Stimulated activated CD4-positive, alpha-beta T cell treated with anti-CD3 and anti-CD28 coated beads, Interleukin-4, amount 100 ng/mL, for 4 hours (primary cell): ENCODE measurements around the gene RXFP1.

Source experiments
- DNase-seq, 2 experiments: peaks; one replicate each; pipeline ENCODE4 v3.0.0-alpha.2; 2020

The RXFP1 gene

DNA sequence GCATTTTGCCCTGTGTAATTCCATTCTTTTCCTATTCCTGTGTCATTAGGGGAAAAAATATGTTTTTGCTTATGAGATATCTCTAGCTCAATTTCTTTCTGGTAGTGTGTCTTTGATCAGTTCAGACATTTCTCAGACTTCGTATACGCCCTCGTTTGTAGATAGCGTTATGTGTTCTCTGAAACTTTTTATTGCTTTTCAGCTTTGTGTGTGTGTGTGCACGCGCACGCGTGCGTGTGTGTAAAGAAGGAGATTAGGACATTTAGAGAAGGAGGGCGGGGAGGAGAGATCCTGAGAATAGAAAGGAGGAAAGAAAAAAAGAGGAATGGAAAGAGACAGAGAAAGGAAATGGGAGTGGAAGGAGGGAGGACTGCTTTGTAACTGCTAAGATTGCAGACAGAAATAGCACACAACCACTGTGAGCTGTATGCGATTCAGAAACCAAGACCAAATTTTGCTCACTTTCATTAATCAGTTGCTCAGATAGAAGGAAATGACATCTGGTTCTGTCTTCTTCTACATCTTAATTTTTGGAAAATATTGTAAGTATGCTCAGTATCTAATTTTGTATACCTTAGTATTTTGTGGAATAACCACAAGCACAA, at the start of gene RXFP1:
Gene RXFP1 (plus strand): TSS at position 399 of the 605 bp plus-strand sequence. CDS start 95 bp downstream, at position 494.
- DNase-seq = no peak

DNA sequence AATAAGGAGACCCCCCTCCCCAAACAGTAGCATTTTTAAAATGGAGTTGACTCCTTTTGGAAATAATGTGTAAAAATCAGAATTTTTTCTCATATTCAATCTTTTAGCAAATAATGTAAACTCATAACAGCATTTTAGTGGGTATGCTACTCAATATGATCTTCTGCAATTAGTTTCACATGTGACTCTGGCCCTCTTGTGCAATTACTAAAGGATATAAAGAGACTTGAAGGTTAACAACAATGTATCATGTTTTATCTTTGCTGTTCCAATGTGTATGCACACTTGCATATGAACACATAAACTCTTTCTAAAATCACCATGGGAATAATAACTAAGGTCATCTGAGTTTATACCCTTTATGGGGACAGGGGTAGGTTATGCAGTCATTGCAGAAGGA, 39.9 kb upstream of the RXFP1 start:
- no peak for DNase-seq

DNA sequence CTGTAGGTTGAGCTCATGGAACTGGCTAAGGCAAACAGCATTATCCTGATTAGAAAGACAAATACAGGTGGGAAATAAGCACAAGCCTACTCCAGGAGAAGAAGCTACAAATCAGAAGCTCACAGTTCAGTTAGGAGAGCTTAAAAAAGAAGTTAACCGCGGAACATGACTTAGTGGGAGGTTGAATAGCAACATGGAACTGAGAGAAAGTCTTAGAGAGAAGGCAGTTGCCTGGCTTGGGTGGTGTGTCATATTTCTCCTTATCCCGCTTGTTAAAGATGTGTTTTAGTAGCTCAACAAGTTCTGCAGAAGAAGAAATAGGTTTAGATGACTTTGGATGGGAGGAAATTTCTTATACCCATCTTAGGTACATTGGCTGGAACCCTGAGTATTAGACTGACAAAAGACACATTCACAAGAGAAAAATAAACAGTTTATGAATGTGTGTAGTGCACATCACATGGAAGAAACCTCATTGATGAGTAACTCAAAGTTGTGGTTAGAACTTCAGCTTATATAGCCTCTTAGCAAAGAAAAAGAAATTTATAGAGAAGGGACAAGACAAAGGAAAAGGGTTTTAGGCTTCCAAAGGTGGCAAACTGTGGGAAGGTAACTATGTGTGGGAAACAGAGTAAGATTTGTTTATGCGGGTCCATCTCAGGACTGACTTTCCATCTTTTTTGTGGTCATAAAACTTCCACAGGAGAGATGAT, 37.4 kb upstream of the RXFP1 start:
- no peak for DNase-seq

DNA sequence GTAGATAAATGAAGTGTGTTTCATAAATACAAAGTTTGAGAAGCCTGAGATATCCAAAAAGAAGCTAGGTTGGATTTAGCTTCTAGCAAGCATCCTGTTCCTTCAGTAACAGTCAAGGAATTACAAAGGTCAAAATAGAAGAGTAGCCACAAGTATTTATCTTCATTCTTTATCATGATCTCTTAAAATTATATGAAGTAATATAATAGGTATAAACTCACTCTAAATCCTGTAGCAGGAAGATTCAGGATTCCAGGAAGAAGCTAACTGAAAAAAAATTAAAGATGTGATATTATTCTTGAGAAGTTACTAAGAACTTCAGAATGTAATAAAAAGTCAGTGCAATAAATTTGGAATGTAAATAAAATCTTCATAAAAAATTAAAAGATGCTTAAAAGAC, 31.1 kb upstream of the RXFP1 start:
- DNase-seq = no peak

DNA sequence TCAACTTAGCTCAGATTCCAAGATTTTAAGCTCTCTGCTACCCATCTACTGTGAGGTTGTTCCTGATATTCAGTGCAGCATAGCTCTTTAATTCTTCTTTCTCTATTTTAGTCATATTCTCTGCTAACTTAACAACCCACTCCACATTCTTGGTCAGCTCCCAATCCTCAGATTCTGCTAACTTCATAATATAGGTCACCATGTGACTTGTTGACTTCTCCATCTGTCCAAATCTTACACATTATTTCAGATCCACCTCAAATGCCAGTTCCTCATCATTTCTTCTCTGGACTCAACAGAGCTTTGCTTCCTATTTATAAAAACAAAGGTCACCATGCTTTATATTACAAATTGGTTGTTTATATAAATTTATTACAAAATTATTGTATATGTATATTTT, 29.3 kb upstream of the RXFP1 start:
- no peak for DNase-seq

DNA sequence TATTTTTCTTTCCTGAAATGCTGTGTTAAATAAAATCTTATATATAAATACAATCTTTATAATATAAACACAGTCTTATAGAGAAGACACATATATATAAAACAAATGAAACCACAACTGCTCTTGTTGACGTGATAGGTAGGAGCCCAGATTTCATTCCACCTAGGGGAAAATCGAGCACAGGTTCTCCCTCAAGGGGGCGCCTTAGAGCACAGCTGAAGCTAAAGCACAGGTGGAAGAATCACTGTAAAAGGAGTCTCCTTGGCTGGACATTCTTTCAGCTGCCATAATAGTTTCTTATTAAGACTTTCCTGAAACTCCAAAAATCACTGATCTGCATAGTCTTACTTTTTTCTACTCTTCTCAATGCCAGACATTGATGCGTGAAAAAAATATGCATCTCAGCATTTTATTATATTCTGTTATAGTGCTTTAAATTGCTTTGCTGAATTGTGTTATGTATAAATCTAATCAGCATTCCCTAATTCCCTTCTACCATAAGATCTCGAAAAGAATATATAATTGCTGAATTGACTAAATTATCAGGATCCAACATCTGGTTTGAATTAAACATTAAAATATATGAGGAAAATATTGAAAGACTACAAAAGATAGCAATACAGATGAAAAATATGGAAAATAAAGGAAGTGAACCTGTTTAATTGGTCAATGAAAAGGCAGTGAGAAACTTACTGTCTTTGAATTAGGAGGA, 25.5 kb upstream of the RXFP1 start:
- DNase-seq = peak in 1 of 2 experiments; percentile 19

DNA sequence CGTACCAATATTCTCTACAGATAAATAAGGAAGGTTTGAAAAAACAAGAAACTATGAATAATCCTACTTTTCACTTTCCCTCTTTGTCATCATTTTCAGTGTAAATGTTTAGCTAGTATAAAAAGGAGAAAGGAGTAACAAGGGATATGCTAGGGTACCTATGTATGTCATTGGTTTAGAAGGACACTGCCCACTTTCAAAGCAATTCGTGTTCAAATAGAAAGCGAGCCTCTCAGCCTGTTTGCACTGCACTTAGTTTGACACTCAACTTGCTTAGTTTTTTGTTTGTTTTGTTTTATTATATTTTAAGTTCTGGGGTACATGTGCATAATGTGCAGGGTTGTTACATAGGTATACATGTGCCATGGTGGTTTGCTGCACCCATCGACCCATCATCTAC, 21.6 kb upstream of the RXFP1 start:
- no peak for DNase-seq

DNA sequence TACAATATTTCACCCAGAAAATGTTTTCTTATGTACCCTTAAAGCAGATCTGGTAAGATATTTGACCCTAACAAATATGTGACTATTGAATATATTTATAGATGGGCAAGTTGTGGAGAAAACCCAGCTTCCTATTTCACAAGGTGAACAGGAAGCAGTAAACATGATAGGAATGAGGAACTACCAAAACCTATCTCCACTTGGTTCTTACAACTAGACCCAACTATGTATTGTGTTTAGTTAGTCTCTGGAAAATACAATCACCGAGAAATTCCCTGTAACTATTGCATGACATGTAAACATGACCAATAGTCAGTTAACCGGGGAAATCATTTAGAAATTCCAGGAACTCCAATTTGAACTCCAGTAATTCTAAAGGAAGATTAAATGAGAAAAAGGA, 8.4 kb upstream of the RXFP1 start:
- DNase-seq = no peak

DNA sequence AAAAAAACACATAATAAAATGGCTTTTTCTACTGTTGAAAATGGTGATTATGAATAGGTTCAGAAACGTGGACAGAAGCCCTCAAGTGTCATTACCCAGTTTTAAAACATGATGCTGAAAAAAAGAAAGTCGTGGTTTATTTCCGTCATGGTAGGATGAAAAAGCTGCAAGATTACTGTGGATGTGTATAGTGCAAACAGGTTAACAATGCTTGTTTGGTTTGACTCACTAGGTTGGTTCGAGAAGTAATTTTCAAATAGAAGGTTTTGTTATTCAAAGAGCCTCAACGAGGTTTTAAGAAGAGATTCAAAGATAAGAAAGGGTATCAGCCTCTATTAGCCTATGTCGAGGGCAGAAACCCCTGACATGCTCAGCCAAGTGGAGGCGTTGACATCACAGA, 2.5 kb upstream of the RXFP1 start:
- DNase-seq = no peak

DNA sequence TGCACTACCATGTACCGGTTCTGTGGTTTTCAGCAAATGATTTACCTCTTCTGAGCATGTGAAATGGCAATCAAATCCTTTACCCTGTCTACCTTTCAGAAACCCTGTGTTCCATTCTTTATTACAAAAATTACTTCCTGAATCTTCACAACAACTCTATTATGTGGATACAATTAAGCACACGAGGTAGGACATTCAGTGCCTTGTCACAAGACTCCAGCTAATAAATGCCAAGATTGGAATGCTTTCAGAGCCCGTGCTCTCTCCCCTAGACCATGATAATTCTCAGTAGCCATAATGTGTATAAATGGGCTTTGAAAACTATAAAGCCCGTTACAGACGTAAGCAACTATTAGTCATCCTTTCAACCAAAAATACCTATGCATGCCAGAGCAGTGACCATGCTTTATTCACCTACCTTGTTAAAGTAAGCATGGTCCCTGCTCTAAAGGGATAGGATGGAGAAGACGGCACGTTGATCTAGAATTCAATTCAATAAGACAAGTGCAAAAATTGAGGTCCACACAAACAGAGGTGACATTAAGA, 2.4 kb downstream of the RXFP1 start:
- DNase-seq = no peak

DNA sequence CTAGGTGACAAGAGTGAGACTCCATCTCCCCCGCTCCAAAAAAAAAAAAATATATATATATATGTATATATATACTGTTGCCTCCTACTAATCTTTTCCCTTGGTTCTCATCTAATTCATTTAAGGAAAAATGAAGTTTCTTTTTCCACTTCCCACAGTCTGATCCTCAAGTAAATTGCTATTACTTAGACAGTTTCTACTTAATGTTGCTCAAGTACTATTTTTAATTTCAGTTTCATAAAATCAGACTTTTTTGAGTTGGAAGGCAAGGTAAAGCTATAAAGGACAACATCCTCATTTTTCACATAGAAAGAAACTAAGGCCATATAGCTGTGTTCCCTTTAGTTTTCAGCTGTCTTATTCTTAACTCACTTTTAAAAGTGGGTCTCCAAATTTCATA, 5.8 kb downstream of the RXFP1 start:
- DNase-seq = no peak

DNA sequence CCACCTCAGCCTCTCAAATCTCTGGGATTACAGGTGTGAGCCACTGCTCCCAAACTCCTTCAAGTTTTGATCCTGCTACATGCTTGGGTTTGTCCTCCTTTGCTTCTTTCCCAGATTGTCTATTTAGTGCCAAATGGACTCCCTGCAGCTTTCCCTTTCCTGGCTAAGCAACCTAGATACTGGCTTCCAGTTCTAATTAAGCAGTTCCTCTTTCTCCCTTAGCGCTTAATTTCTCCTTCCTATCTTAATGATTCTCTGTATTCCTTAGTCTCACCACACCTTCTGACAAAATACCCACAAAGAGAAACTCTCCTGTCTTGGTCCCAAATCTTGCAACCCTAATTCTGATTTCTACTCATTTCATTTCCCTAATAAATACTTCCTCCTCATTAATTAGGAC, 7.8 kb downstream of the RXFP1 start:
- no peak for DNase-seq

DNA sequence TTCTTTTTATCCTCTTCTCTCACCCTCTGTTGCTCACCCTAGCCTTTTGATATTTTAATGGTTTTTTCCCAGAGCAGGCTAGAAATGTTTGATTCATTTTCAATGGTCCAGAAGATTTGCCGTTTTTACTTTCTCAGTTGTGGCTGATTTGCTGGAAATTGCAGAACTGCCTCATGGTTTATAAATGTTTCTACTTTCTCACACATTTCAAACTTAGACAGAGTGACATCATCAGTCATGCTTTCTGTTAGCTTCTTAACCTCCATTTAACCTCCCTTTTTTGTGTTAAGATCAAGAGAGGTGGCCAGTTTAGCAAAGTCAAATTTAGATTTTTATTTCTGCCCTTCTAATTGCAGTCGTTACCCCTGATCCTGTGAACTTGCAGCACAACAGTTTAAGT, 8.7 kb downstream of the RXFP1 start:
- DNase-seq = no peak

DNA sequence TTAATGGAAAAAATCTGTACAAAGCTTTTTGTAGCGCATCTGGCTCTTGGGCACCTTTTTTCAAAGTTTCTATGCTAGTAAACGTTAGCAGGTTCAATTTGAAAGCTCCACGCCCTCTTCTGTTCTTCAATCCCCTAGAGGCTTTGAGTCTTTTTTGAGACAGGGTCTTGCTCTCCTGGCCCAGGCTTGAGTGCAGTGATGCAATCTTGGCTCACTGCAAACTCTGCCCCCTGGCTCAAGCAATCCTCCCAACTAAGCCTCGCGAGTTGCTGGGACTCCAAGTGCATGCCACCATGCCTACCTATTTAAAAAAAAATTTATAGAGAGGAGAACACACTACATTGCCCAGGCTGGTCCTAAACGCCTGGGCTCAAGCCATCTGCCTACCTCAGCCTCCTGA, 9.2 kb downstream of the RXFP1 start:
- no peak for DNase-seq

DNA sequence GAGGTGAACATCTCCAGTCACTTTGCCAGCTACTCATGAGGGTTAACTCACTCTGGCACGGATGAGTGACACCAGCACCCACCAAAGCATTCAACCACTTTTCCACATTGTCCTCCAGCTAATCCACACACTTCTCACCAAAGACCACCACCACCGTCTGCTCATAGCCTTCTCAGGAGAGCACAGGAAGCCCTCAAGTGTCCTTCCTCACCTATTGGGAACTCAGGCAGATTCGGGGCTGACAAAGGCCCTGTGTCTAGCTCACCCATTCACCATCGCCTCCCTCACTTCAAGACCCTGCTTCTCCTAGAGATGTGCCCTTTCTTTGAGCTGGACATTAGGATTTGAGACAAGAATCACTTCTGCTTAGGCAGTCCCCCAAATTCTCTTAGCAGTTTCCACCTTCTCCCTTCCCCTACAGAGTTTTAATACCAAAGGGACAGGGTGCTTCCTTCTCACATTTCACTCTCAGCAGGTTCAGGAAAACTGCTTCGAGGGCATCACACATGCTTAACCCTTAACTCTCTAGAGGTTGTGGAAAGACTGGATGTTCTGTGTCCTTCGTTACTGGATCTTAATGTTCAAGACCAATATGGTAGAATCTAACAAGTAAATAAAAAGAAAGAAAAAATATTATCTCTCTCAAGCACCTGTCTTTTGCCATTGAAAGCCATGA, 11.0 kb downstream of the RXFP1 start:
- no peak for DNase-seq

DNA sequence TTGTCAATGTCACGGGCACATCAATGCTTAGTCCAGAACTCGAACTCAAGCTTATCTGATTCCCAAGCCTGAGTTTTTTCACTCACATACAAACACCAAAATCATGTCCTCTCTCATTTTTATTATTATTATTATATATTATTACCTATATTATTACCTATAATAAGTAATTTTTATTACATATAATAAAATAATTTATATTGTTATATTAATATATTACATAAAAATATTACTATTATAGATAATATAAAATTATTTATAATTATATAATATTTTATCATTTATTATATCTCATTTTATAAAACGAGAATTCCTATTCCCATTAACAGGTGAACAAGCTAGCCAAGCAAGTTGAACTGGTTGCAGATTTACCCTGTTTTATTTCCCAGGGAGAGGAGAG, 13.0 kb downstream of the RXFP1 start:
- no peak for DNase-seq

DNA sequence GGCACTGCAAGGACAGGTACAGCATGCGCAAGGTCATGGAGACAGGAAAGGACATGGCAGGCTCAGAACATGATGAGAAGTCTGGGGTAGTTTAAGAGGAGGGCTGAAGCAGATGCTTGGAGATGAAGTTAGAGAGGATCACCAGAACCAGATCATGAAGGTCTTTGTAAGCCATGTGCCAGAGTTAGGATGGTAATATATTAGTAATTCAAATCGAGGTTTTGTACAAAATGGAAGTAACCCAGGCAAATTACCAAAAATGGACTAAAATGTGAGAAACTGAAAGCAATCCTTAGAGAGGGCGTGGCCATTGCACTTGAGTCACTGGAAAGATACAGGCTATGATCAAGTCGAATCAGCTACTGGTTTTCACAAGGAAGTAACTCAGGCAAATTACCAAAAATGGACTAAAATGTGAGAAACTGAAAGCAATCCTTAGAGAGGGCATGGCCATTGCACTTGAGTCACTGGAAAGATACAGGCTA, 13.5 kb downstream of the RXFP1 start:
- no peak for DNase-seq

DNA sequence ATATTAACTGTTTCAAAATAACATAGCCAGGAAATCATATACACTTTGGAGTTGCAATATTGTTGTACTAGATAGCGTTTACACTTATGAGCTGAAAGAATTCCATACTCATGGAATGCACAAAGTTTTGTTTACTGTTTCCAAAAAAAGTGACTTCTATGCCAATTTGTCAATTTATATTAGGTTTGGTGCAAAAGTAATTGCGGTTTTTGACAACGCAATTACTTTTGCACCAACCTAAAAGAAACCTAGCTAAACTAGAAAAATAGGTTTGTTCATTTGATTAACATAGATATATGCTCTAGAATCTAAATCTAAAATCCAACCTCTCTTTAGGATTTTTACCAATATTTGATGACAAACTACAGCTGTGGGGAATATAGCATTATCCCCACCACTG, 15.2 kb downstream of the RXFP1 start:
- DNase-seq = no peak

DNA sequence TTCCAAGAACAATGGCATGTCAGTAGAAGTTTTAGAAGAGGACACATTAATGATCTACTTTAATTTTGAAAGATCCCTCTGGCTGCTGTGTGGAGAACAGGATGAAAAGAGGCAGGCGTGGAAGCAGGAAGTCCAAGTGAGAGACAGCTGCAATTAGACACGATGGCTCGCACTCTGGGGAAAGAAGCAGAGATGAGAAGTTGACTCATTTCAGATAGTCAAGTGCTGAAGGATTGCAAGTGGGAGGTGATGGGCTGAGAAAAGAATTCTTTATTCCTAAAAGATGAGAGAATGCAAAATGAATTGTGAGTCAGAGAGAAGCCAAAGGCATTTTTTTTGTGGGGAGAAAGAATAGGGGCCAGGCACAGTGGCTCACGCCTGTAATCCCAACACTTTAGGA, 16.5 kb downstream of the RXFP1 start:
- DNase-seq = no peak

DNA sequence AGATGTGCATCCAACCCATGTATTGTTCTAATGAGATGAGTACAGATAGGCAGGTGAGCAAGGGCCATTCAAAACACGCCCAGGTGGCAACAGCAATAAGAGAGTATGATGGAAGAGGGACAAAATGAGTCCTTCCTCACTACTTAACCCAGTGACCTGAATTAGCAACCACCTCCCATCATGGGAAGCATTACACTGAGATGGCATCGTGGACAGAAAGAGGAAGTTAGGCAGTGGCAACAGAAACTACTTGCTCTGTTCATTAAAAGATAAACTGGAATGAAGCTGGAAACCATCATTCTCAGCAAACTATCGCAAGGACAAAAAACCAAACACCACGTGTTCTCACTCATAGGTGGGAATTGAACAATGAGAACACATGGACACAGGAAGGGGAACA, 17.2 kb downstream of the RXFP1 start:
- no peak for DNase-seq

DNA sequence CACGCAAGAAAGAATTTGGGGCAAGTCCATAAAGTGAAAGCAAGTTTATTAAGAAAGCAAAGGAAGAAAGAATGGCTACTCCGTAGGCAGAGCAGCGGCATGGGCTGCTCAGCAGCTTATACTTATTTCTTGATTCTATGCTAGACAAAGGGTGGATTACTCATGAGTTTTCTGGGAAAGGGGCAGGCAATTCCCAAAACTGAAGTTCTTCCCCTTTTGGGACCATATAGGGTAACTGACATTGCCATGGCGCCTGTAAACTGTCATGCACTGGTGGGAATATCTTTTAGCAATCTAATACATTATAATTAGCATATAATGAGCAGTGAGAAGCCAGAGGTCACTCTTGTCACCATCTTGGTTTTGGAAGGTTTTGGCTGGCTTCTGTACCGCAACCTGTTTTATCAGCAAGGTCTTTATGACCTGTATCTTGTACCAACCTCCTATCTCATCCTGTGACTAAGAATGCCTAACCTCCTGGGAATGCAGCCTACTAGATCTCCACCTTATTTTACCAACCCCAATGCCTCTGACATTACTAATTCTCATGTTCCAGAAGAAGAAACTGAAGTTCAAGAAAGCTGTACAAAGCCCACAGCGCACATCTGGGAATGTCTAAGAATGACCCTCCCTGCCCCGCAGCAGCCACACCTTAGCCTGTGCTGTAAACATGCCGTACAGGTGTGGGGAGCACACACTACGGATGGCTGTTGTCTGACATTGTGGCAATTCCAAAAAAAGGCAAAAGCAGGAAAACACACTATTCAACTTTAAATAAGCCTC, 18.6 kb downstream of the RXFP1 start:
- DNase-seq = no peak

DNA sequence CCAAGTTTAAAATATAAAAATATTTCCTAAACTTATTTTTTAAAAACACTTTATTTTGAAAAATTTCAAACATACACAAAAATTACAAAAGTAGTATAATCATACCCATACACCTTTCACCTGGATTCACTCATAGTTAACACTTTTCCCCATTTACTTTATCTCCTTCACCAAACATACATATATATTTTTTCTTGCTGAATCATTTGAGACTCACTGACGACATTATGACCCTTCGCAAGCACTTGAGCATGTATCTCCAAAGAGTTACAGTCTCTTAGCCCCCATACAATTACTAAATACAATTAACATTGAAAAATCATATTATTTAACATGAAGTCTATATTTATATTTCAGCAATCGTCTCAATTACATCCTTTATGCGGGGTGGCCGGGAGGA, 19.8 kb downstream of the RXFP1 start:
- DNase-seq = no peak

DNA sequence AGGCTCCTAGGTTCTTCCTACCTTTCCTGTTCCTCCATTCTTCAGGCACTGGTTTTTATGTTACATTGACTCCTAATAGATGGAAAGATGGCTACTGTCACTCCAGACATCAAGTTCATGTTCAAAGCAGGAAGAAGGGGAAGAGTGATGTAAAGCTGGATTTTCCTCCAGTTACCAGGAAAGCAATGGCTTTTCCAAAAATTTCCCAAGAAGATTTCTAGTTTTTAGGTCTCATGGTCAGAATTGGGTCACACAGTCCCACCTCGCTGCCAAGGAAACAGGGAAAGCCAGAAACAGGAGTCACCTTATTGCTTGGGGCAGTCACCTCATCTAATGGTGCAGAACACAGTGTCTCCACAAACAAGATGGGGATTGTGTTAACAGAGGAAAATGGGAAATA, 21.5 kb downstream of the RXFP1 start:
- no peak for DNase-seq
